ENCODE results near the gene DYRK2.

GRCh38 chr12:67617629-67618028, 30.9 kb upstream of the DYRK2 start:
- TF ChIP-seq, protein P1, sequence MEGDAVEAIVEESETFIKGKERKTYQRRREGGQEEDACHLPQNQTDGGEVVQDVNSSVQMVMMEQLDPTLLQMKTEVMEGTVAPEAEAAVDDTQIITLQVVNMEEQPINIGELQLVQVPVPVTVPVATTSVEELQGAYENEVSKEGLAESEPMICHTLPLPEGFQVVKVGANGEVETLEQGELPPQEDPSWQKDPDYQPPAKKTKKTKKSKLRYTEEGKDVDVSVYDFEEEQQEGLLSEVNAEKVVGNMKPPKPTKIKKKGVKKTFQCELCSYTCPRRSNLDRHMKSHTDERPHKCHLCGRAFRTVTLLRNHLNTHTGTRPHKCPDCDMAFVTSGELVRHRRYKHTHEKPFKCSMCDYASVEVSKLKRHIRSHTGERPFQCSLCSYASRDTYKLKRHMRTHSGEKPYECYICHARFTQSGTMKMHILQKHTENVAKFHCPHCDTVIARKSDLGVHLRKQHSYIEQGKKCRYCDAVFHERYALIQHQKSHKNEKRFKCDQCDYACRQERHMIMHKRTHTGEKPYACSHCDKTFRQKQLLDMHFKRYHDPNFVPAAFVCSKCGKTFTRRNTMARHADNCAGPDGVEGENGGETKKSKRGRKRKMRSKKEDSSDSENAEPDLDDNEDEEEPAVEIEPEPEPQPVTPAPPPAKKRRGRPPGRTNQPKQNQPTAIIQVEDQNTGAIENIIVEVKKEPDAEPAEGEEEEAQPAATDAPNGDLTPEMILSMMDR (IDR thresholded peaks at IDR 0.05): no peak
- no peak for TF ChIP-seq POLR2A (IDR thresholded peaks at IDR 0.05)

Data from adrenal gland (tissue), 5 donors.